HFFc6 (cell line): Measurements from ENCODE around the gene TRIM2. TPM values are rescaled to one million over a fixed set of nuclear protein-coding genes. Genes with fewer than 3 reads are reported as not detected.

Experiments used
- DNase-seq: peaks from one replicate; pipeline ENCODE4 v3.0.0-alpha.2; 2018
- H3K27ac Mint-ChIP-seq: 2 replicates; pipeline ENCODE4 v1.8.0; 2020; ENCODE audit warnings: mild to moderate bottlenecking, mixed read lengths
- H3K27me3 Mint-ChIP-seq: 2 replicates; pipeline ENCODE4 v1.8.0; 2021; ENCODE audit warnings: mild to moderate bottlenecking, moderate library complexity, mixed read lengths; ENCODE audit not compliant: insufficient read depth
- H3K36me3 Mint-ChIP-seq: 2 replicates; pipeline ENCODE4 v1.8.0; 2021; ENCODE audit warnings: low read depth, mixed read lengths
- H3K4me1 Mint-ChIP-seq: 2 replicates; pipeline ENCODE4 v1.8.0; 2020; ENCODE audit warnings: low read depth, mixed read lengths
- H3K4me3 Mint-ChIP-seq: 2 replicates; pipeline ENCODE4 v1.8.0; 2020; ENCODE audit warnings: mild to moderate bottlenecking, moderate library complexity, mixed read lengths
- H3K9me3 Mint-ChIP-seq: 2 replicates; pipeline ENCODE4 v1.8.0; 2020; ENCODE audit warnings: mild to moderate bottlenecking, mixed read lengths
- total RNA-seq, 6 experiments: library from RNA; stranded (reverse); fragmentation: NEBNext Ultra II Directional; extraction: Animal tissue kit (Norgen Biotek cat#: 25700); gene quantifications; 2 replicates in 1 of 6; 3 replicates in 5 of 6; pipeline ENCODE4 v1.2.3, GENCODE V29; 2021
- TF ChIP-seq, protein P1 (sequence below): fragments of 200-600 bp; sonication (generic); IDR thresholded peaks from 2 replicates; pipeline ENCODE4 v1.5.0; 2021; ENCODE audit warnings: antibody characterized with exemption, mild to moderate bottlenecking

The TRIM2 gene
- total RNA-seq, 6 experiments from 2014 or later, result 32.3 to 39.6 (median 34.9) TPM

DNA sequence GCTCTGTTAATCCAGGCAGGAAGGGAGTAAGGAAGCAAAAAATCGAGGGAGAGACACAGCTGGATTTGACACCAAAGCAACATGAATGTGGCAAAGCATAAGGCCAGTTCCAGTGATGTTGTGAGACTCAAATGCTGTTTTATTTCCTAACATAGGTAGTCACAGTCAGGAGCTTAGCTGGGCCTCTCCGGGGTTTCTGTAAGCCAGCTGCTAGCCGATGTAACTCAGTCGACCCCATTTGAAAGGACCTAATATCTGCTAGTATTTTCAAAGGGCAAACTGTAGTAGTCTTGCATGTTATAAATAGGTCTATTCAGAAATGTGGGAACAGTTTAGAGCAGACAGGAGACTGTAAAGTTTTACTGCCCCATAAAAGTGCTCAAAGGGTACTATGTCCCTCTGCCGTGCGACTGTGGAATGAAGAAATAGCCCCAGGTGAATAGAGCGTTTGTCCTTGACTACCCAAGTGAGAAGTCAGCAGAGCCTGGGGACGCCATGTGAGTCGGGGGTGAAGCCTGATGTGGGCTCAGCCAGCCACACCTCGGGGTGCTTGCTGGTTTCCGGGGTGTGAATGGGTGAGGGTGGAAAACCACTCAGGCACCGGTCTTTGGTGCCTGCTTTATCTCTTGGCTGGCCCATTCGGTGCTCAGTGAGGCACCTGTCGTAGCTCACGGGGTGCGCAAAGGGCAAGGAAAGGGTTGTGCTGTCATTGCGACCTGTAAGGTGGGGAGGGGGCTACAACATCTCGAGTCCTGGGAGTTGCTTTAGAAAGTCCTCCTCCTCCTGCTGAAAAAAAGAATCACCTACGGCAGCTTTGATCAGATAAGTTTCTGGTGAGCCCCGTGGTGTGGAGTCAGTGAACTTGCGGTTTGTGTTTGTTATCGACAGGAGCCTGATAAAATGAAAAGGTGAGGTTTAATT is 745 bp downstream of the TRIM2 start:
- TF ChIP-seq, protein P1, sequence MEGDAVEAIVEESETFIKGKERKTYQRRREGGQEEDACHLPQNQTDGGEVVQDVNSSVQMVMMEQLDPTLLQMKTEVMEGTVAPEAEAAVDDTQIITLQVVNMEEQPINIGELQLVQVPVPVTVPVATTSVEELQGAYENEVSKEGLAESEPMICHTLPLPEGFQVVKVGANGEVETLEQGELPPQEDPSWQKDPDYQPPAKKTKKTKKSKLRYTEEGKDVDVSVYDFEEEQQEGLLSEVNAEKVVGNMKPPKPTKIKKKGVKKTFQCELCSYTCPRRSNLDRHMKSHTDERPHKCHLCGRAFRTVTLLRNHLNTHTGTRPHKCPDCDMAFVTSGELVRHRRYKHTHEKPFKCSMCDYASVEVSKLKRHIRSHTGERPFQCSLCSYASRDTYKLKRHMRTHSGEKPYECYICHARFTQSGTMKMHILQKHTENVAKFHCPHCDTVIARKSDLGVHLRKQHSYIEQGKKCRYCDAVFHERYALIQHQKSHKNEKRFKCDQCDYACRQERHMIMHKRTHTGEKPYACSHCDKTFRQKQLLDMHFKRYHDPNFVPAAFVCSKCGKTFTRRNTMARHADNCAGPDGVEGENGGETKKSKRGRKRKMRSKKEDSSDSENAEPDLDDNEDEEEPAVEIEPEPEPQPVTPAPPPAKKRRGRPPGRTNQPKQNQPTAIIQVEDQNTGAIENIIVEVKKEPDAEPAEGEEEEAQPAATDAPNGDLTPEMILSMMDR, result no peak
- H3K27me3 Mint-ChIP-seq, result no peaks in the 10 kb centered on the region; the same call in 1 of the 2 replicates
- H3K4me3 Mint-ChIP-seq, result no peak overlapping the region
- DNase-seq, result no peak
- peaks cover 6% of the 10 kb centered on the region; the same call in 1 of the 2 replicates for H3K4me1 Mint-ChIP-seq
- H3K27ac Mint-ChIP-seq, result no peak overlapping the region
- no peaks in the 10 kb centered on the region for H3K9me3 Mint-ChIP-seq
- H3K36me3 Mint-ChIP-seq, result no peaks in the 10 kb centered on the region

DNA sequence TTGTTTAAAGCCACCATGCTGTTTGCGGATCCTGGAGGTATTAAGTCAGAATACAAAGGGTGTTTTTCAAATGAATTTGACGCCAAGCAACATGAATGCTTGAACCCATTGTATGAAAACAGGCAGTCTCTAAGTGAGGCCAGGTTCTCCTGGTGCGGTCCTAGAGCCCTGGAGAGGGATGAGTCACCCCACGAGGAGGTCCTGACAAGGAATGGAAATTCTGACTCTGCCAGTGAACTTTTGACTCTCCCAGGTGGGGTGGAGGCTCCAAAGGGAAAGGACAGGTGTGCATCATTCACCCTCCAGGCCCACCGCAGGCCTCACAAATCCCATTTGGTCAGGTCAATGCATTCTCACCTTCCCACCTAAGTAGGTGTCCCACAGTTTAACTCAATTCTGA is 1.5 kb downstream of the TRIM2 start:
- H3K36me3 Mint-ChIP-seq, result no peaks in the 10 kb centered on the region
- TF ChIP-seq, protein P1, result no peak
- no peak for DNase-seq
- H3K9me3 Mint-ChIP-seq, result no peaks in the 10 kb centered on the region
- H3K27me3 Mint-ChIP-seq, result no peaks in the 10 kb centered on the region; the same call in 1 of the 2 replicates
- no peak overlapping the region for H3K4me3 Mint-ChIP-seq
- peaks cover 6% of the 10 kb centered on the region; the same call in 1 of the 2 replicates for H3K4me1 Mint-ChIP-seq
- no peak overlapping the region for H3K27ac Mint-ChIP-seq

DNA sequence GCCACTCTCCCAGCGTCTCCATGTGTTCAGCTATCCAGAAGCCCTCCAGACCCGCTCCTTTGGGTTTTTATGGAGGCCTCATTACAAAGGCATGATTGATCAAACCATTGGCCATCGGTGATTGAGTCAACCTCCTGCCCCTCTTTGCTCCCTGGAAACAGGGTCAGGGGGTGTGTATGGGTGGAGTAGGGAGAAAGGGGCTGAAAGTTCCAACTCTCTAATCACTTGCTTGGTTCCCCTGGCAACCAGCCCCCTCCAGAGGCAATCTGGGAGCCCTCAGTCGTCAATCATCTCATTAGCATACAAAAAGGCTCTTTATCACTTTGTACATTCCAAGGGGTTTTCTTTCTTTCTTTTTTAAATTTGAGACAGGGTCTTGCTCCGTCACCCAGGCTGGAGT is 2.3 kb downstream of the TRIM2 start:
- no peaks in the 10 kb centered on the region; the same call in 1 of the 2 replicates for H3K27me3 Mint-ChIP-seq
- H3K4me3 Mint-ChIP-seq, result no peak overlapping the region
- DNase-seq, result no peak
- H3K9me3 Mint-ChIP-seq, result no peaks in the 10 kb centered on the region
- no peaks in the 10 kb centered on the region for H3K36me3 Mint-ChIP-seq
- TF ChIP-seq, protein P1, result no peak
- H3K27ac Mint-ChIP-seq, result no peak overlapping the region
- H3K4me1 Mint-ChIP-seq, result peaks cover 6% of the 10 kb centered on the region; the same call in 1 of the 2 replicates

DNA sequence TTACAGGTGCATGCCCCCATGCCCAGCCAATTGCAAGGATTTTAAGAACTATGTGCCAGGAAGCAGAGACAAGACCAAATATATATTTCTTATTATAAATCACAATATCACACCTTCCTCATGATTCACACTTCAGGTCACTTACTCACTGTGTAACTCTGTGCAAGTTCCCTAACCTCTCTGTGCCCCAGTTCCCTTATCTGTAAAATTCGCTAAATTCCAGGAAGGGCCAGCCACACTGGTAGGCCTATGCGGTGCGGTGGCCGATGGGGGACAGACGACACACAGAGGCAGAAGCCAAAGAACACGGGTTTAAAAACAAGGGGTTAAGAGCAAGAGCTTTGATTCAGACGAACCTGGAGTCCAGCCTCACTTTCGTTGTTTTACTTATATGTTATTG is 2.8 kb downstream of the TRIM2 start:
- Mint-ChIP-seq H3K36me3 (no peaks in the 10 kb centered on the region), H3K27me3 (no peaks in the 10 kb centered on the region; the same call in 1 of the 2 replicates), H3K4me3 (no peak overlapping the region), H3K4me1 (peaks cover 9% of the 10 kb centered on the region), H3K27ac (no peak overlapping the region), H3K9me3 (no peaks in the 10 kb centered on the region)
- TF ChIP-seq, protein P1, result no peak
- no peak for DNase-seq

DNA sequence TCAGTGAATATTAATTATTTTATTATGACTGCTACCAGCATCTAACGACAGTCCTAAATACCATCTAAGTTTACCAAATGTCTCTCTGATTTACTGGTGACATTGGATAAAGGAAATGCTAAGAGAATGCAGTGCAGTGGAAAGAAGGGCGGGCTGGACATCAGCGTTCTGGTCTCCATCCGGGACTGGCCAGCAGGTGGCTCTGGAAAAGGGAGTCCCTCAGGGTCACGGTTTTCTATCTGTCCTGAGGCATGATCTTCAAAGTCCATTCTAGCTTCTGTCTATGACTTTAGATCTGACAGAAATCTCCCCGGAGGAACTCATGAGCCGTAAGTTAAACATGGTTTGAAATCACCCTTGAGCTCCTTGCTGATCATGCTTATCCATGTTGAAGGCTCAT is 3.3 kb downstream of the TRIM2 start:
- Mint-ChIP-seq H3K9me3 (no peaks in the 10 kb centered on the region), H3K4me3 (no peak overlapping the region), H3K27me3 (no peaks in the 10 kb centered on the region; the same call in 1 of the 2 replicates), H3K4me1 (peaks cover 15% of the 10 kb centered on the region), H3K27ac (no peak overlapping the region), H3K36me3 (no peaks in the 10 kb centered on the region)
- TF ChIP-seq, protein P1, result peak; percentile 80
- DNase-seq, result peak; percentile 37
